Prostate gland (tissue), 2 donors: ENCODE data around the gene ABCC3.

Source experiments
- POLR2A ChIP-seq: fragments of 450-650 bp; IDR thresholded peaks from one replicate; pipeline ENCODE4 v1.6.1; 2016; ENCODE audit warnings: antibody characterized with exemption, mild to moderate bottlenecking
- POLR2AphosphoS5 ChIP-seq: sonication (generic); formaldehyde crosslinking; IDR thresholded peaks from one replicate; pipeline ENCODE4 v1.6.1; 2017; ENCODE audit warnings: antibody characterized with exemption
- TF ChIP-seq, protein P1 (sequence below), 4 experiments: fragments of 200-600 bp in 2 of 4; fragments of 450-650 bp in 2 of 4; sonication (generic) in 2 of 4; IDR thresholded peaks; 1 replicate in 3 of 4; 2 replicates in 1 of 4; pipeline ENCODE4 v1.5.1; 2016 to 2019; ENCODE audit warnings: antibody characterized with exemption in 4 of 4, mild to moderate bottlenecking in 2 of 4, moderate library complexity in 2 of 4

DNA sequence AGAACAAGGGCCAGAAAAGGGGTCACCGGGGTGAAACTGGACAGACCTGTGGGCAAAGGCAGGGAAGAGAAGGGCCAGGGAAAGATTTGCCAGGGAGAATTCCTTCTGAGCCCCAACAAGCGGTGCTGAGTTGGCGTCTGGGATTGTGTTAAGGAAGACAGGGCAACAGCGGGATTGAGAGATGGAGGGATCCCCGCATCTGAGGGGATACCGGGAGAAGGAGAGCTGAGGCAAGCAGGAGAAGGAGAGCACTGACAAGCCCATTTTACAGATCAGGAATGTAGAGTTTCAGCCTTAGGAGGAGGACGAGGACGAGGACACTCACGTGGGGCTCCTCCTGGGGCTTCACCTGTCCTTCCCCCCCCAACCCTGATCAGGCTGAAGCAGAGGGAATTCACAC is 998 bp upstream of the ABCC3 start:
- TF ChIP-seq, protein P1, sequence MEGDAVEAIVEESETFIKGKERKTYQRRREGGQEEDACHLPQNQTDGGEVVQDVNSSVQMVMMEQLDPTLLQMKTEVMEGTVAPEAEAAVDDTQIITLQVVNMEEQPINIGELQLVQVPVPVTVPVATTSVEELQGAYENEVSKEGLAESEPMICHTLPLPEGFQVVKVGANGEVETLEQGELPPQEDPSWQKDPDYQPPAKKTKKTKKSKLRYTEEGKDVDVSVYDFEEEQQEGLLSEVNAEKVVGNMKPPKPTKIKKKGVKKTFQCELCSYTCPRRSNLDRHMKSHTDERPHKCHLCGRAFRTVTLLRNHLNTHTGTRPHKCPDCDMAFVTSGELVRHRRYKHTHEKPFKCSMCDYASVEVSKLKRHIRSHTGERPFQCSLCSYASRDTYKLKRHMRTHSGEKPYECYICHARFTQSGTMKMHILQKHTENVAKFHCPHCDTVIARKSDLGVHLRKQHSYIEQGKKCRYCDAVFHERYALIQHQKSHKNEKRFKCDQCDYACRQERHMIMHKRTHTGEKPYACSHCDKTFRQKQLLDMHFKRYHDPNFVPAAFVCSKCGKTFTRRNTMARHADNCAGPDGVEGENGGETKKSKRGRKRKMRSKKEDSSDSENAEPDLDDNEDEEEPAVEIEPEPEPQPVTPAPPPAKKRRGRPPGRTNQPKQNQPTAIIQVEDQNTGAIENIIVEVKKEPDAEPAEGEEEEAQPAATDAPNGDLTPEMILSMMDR (IDR thresholded peaks at IDR 0.05) = no peak
- no peak for TF ChIP-seq POLR2A
- TF ChIP-seq POLR2AphosphoS5 = no peak
